ENCODE measurements around the gene GHRH.

The GHRH gene

DNA sequence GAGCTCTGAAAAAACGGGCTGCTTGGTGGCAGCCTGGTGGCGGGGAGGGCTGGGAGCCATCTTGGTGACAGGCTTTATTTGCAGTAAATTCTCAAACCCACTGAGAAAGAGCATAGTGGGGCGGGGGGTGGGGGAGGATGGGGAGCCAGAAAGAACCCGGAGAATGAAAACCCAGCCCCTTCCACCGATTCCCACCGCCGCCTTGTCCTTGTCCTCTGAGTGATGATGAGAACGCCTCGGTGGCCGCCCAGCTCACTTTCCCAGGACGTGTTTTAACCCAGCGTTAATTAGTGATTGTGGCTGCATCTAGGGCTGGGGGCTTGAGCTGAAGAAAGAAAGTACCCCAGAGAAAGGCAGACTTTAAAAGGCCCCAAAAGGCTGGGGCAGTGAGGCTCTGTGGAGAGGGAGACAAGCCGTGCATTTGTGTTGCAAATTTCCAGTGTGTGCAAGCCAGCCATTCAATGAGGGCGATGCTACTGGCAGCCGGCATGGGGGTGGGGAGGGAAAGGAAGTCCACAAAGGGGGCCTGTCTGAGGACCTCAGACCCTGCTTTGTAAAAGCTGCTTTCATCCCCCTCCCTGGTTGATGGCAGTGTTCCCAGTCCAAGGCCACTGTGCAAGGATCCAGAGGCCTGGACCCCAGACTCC is 6.2 kb upstream of the GHRH start:
- peaks cover 22 to 27% of the 10 kb centered on the region in 2 experiments for H3K4me1 ChIP-seq (ENCODE audit: control insufficient read depth in 1 of 2, insufficient read depth in 1 of 2, low read depth in 1 of 2, low read length in 1 of 2)
- H3K27me3 ChIP-seq: no peaks in the 10 kb centered on the region
- no peaks in the 10 kb centered on the region for H3K36me3 ChIP-seq
- no peak for TF ChIP-seq CTCF (IDR thresholded peaks at IDR 0.05)
- H3K27ac ChIP-seq: no peak overlapping the region
- no peak overlapping the region for H3K4me3 ChIP-seq (ENCODE audit: low read depth in 1 of 2, low read length in 1 of 2)
- H3K9me3 ChIP-seq: no peaks in the 10 kb centered on the region

DNA sequence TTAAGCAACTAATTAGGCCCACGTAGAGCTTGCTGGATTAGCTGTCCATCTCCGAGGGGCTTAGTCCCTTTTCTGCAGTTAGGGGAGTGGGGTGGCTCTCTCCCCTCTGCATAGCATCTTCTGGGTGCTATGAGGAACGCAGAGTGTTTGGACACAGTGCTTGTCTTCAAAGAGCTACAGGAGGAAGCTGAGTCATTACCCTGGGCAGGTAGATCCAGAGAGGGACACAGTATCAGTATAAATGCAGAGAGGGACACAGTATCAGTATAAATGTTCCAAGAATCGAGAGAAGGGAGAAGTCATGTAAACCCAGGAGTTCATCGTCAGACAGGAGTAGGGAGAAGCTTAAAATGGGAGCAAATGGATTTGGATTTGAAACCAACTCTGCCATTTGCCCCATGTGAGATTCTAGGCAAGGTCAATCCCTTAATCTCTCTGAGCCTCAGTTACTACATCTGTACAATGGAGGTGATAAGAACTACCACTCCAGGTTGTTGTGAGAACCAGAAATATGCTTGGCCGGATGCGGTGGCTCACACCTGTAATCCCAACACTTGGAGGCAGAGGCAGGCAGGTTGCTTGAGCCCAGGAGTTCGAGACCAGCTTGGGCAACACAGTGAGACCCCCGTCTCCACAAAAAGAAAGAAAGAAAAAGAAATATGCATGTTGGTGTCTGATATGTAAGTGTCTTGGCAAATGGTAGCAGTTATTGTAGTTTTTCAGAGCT is 5.5 kb upstream of the GHRH start:
- no peaks in the 10 kb centered on the region for H3K27me3 ChIP-seq
- H3K27ac ChIP-seq: no peak overlapping the region
- H3K4me3 ChIP-seq (ENCODE audit: low read depth in 1 of 2, low read length in 1 of 2): no peak overlapping the region
- peaks cover 22 to 27% of the 10 kb centered on the region in 2 experiments for H3K4me1 ChIP-seq (ENCODE audit: control insufficient read depth in 1 of 2, insufficient read depth in 1 of 2, low read depth in 1 of 2, low read length in 1 of 2)
- H3K9me3 ChIP-seq: no peaks in the 10 kb centered on the region
- no peak for TF ChIP-seq CTCF (IDR thresholded peaks at IDR 0.05)
- no peaks in the 10 kb centered on the region for H3K36me3 ChIP-seq

DNA sequence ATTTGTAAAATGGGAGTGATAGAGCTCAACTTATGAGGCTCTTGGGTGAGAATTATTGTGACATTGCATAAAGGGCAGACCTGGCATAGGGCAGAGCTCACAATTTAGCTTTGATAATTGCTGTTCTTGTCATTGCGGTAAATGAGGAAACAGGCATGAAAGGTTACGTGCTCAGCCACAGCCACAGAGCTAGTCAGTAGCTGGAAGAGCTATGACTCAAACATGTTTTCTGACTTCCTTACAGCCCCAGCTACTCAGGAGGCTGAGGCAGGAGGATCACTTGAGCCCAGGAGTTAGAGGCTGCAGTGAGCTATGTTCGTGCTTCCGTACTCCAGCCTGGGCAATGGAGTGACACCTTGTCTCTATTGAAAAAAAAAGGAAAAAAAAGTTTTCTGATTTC is 3.5 kb upstream of the GHRH start:
- Histone ChIP-seq H3K27me3 (no peaks in the 10 kb centered on the region), H3K27ac (peak overlapping the region; percentile 30), H3K4me3 (ENCODE audit: low read depth in 1 of 2, low read length in 1 of 2) (no peak overlapping the region), H3K4me1 (ENCODE audit: control insufficient read depth in 1 of 2, insufficient read depth in 1 of 2, low read depth in 1 of 2, low read length in 1 of 2) (peaks cover 8 to 14% of the 10 kb centered on the region in 2 experiments), H3K36me3 (no peaks in the 10 kb centered on the region), H3K9me3 (no peaks in the 10 kb centered on the region)
- no peak for TF ChIP-seq CTCF (IDR thresholded peaks at IDR 0.05)

DNA sequence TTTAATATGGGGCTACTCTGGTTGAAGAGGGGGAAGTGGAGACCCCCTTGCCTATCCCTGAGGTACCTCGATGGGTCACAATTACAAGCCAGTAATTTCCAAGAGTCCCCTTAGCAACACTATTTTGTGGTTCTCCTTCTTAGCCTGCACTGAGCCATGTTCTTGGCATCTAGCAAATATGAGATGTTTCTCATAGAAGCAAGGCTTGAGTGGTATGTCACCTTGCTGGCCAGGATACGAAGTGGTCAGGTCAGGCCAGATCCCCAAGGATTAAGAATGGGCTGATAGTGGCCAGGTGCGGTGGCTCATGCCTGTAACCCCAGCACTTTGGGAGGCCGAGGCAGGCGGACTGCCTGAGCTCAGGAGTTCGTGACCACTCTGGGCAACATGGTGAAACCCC is 2.1 kb upstream of the GHRH start:
- H3K27ac ChIP-seq: no peak overlapping the region
- no peak overlapping the region for H3K4me3 ChIP-seq (ENCODE audit: low read depth in 1 of 2, low read length in 1 of 2)
- no peaks in the 10 kb centered on the region for H3K36me3 ChIP-seq
- H3K27me3 ChIP-seq: no peaks in the 10 kb centered on the region
- TF ChIP-seq CTCF (IDR thresholded peaks at IDR 0.05): no peak
- H3K4me1 ChIP-seq (ENCODE audit: control insufficient read depth in 1 of 2, insufficient read depth in 1 of 2, low read depth in 1 of 2, low read length in 1 of 2): peaks cover 0 to 4% of the 10 kb centered on the region in 2 experiments
- no peaks in the 10 kb centered on the region for H3K9me3 ChIP-seq

- Histone ChIP-seq H3K9me3 (no peaks in the 10 kb centered on the region), H3K27me3 (no peaks in the 10 kb centered on the region), H3K4me3 (ENCODE audit: low read depth in 1 of 2, low read length in 1 of 2) (no peak overlapping the region), H3K4me1 (ENCODE audit: control insufficient read depth in 1 of 2, insufficient read depth in 1 of 2, low read depth in 1 of 2, low read length in 1 of 2) (peaks cover 0 to 4% of the 10 kb centered on the region in 2 experiments), H3K27ac (no peak overlapping the region), H3K36me3 (no peaks in the 10 kb centered on the region)
- TF ChIP-seq CTCF (IDR thresholded peaks at IDR 0.05): no peak
Measured at GRCh38 chr20:37262505-37262904, 891 bp upstream of the GHRH start.
